GM18519 (cell line): Measurements from ENCODE around the gene MEFV.
A peak's percentile ranks its signal among the peaks of the same experiment; 100 is the strongest.

Source experiments
- ATAC-seq: cut with Tn5 transposase; IDR thresholded peaks from one replicate; pipeline ENCODE4 v1.9.1; 2021; ENCODE audit warnings: mild to moderate bottlenecking, moderate library complexity; ENCODE audit not compliant: unreplicated experiment, low FRiP score

MEFV gene

DNA sequence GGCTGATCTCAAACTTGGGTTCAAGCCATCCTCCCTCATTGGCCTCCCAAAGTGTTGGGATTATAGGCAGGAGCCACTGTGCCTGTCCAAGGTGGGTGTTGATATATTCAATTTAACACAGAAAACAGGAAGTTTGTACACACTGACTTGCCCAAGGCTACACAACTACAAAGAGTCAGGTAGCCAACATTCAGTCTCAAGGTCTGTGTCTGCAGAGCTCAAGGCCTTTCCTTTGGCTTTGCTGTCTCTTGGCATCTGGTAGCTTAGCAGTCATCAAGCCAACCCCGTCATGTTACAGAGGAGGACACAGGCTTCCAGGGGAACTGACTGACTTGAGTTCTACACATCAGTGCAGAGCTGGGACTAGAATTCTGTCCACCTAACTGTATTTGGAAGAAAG, 11.9 kb upstream of the MEFV start:
- ATAC-seq: no peak

- no peak for ATAC-seq
Observed at GRCh38 chr16:3266873-3267537, 10.6 kb upstream of the MEFV start.

GRCh38 chr16:3264137-3265036, 8.0 kb upstream of the MEFV start:
- ATAC-seq: peak; percentile 49

GRCh38 chr16:3262517-3262916, 6.1 kb upstream of the MEFV start:
- no peak for ATAC-seq

DNA sequence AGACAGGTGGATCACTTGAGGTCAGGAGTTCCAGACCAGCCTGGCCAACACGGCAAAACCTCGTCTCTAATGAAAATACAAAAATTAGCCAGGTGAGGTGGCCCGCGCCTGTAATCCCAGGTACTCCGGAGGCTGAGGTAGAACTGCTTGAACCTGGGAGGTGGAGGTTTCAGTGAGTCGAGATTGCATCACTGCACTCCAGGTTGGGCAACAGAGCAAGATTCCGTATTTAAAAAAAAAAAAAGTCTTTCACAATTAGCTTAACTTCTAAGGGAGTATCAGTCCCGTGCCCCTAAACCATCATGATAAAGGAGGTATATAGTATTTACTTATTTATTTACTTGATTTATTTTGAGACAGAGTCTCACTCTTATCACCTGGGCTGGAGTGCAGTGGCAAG, 3.4 kb upstream of the MEFV start:
- ATAC-seq: no peak

DNA sequence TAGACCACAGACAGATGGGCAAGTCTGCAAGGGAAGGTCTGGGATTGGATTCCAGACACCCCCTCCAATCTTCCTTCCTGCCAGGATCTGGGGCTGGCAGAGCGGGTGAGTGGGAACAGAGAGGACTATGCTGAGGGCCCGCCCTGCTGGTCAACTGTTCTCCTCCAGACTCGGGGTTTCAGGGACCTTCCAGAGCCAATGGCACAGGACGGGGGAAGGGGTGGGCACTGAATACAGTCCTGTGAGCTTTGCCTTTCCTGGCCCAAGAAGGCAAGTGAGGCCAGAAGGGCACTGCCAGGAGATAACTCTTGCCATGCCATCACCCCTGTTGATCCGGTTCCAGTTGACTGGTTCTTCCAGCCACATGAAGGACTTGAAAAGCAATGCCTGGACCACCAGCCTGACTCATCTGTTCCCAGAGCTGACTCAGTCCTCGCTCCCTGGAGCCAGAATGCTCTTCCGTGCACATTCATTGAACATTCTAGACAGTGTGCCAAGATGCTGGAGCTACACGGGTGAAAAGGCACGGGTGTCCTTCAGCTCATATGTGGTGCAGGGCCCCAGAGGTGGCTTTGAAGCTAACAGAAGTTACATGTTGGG, 533 bp upstream of the MEFV start:
- ATAC-seq: no peak

GRCh38 chr16:3254309-3254708, 2.1 kb downstream of the MEFV start:
- no peak for ATAC-seq

DNA sequence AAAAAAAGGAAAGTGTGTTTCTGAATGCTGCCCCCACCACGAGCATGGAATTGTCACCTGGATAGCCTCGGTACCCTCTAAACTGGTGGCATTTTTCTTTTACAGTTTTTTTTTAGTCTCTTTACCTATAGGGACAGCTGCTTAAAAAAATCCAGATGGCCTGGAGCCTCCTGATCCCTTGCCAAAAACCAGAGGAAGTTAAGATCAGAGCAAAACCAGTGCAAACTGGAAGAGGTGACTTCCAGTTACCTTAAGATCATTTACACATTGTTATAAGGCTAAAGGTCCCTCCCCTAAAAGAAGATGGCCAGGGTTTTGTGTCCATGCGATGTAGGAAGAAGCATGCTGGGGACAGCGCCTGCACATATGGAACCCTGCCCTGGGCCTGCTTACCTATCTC, 3.5 kb downstream of the MEFV start:
- ATAC-seq: no peak

GRCh38 chr16:3249451-3249850, 7.0 kb downstream of the MEFV start:
- ATAC-seq: no peak

- ATAC-seq: no peak
Observed at GRCh38 chr16:3249020-3249419, 7.4 kb downstream of the MEFV start.

GRCh38 chr16:3248596-3248995, 7.8 kb downstream of the MEFV start:
- ATAC-seq: no peak

GRCh38 chr16:3246876-3247275, 9.6 kb downstream of the MEFV start:
- no peak for ATAC-seq

- ATAC-seq: no peak
Observed at GRCh38 chr16:3246002-3246401, 10.4 kb downstream of the MEFV start.

DNA sequence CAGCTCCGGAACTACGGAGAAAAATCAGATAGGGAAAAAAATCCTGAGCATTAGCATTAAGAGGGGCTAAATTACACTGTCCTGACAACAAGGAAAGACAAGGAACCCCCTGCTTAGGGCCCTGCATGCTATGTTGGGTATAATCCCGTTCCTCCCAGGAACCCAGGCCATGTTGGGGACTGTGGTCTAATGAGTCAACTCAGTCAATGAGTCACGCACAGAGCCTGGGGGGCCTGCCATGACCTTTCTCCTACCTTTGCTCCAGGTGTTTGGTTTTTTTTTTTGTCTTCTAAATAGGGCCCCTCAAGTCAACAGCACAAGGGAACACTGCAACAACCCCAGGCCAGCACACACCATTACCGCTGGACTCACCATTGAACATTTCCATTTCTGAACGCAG, 12.6 kb downstream of the MEFV start:
- ATAC-seq: no peak

DNA sequence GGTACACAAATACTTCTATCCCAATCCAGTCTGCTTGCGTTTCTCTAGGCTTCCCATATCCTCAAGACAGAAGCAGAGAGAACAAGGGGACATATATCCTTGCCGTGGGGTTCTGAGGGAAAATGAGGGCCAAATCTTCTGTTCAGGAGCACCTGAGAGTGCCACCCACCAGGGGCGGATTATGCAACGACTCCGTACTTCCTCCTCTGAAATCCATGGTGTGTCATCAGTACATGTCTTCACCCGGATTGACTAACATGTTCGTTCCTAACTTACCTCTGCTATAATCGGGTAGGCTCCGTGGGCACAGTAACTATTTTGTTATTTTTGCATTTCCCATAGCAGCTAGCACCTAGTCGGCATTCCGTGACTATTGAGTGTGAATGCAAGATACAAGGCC, 13.7 kb downstream of the MEFV start:
- ATAC-seq: no peak

DNA sequence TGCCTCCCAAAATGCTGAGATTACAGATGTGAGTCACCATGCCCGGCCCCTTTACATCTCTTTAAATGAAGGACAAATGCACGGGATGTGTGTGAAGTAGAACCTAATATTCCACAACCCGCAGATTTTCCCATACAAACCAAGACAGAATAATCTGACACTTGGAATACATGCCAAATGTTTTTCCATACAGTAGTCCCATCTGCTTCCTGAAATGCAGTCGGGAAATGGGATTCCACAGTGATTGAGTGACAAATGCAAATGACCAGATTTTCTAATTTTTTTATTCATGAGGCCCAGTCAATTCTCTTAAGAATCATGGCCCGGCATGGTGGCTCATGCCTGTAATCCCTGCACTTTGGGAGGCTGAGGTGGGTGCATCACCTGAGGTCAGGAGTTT, 14.7 kb downstream of the MEFV start:
- no peak for ATAC-seq

DNA sequence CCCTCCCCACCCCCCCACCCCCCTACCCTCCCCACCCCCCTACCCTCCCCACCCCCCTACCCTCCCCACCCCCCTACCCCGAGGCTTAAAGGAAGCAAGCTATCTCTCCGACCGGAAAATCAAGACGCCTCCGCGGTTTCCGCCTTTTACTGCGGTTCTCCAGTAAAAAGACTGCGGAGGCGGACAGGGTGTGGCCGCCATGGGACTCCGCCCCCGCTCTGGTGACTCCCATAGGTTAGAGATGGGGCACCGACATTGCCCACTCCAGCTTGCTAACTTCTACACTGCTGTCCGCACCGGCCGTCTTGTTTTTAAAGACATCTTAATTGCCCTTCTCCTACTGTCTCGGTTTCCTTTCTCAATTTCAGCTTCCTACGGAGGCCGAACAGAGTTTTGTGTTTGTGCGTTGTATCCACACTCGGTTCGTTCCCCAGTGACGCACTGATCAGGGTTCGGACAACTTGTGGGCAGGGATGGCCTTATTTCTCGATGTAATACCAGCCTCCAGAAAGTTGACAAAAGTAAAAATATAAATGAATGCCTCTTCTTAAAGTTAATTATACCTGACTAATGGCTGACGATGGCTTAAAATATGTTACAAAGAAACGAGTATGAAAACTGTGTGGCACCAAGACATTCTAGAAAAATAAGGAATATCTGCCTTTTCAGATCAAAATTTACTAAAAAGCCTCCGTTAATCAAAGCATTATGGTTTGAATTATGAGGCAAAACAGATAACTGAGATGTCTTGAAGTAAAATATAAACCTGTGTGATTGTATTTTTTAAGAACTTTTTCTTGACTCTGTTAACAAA, 20.4 kb downstream of the MEFV start:
- no peak for ATAC-seq

- peak; percentile 78 for ATAC-seq
Observed at GRCh38 chr16:3234857-3235561, 21.4 kb downstream of the MEFV start, which contains the start of gene ZNF200. Gene ZNF200, minus strand, starts transcription at chr16:3235158. Its CDS starts 1,403 bp downstream, at chr16:3233755.

DNA sequence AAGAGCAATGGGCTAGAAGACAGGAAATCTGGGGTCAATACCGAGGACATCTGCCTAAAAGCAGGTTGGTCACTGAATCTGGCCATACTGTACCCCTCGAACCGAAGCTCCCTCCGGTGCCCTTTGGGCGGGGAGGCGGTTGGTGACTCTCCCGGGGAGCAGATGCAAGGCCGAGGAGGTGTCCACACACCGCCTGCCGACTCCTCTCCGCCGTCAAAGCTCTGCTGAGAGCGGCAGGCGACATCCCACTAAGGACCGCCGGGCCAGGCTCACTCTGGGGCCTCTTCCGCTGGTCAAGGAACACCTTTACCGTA, 21.9 kb downstream of the MEFV start:
- ATAC-seq: peak; percentile 3

DNA sequence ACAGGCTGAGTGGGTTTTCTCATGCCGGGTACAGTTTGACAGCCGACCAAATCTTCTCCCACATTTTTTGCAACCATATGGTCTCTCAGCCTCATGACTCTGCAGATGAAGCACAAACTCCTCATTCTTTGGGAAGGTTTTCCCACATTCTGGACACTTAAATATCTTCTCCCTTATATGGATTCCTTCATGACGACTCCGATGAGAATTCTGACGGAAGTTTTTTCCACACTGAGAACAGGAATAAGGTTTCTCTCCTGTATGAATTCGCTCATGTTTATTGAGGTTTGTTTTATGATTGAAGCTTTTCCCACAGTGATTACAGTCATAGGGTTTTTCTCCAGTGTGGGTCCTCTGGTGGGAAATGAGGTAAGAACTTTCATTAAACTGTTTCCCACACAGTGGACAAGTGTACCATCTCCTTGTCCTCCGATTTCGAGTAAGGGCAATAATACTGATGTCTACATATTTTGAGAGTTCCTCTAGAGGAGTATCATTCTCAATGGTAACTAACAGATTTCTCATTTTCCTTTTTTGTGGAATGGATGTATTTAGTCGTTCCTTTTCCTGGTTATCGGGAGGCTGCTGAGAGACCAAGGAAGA, 32.4 kb downstream of the MEFV start:
- no peak for ATAC-seq
